SIG-M5 (cell line): Measurements from ENCODE around the gene NFYB.
"Not testable (repeated sequence)": the region's sequence is repeated elsewhere in the genome, so short reads cannot be mapped to it uniquely, and the experiment has no call there.

Experiments used
- DNase-seq: peaks from one replicate; lab custom pipeline; 2025; lab: John Stamatoyannopoulos, UW

NFYB gene

GRCh38 chr12:104137902-104138796 lies at the start of gene NFYB:
Gene NFYB (minus strand): TSS chr12:104138210. CDS start chr12:104135453, 2,757 bp downstream.
- peak; percentile 88 for DNase-seq

- no peak for DNase-seq
These were observed 49.6 kb upstream of the NFYB start for GRCh38 chr12:104187446-104188155.

- no peak for DNase-seq
These were observed 45.4 kb upstream of the NFYB start for GRCh38 chr12:104183443-104183842.

- DNase-seq, result no peak
These were observed 44.8 kb upstream of the NFYB start for GRCh38 chr12:104182621-104183378.

DNA sequence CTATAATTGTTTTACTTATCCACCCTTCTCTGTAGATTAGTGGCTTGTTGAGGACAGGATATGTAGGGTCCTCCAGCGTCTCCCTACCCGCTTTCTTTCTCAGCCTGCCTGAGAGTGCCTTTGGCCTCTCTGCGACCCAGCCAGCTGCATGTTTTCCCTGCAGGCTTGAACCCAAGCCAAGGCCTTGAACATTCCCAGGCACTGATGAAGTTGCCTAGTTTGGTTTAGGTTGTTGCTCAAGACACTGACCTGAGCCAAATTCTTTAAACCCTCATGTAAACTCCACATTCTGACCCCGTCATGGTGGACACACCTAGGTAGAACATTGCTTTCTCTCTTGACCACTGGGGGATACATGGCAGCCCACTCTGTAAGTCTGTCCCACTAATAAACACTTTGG lies 44.1 kb upstream of the NFYB start:
- DNase-seq, result no peak

GRCh38 chr12:104181313-104181712 lies 43.3 kb upstream of the NFYB start:
- DNase-seq, result no peak

DNA sequence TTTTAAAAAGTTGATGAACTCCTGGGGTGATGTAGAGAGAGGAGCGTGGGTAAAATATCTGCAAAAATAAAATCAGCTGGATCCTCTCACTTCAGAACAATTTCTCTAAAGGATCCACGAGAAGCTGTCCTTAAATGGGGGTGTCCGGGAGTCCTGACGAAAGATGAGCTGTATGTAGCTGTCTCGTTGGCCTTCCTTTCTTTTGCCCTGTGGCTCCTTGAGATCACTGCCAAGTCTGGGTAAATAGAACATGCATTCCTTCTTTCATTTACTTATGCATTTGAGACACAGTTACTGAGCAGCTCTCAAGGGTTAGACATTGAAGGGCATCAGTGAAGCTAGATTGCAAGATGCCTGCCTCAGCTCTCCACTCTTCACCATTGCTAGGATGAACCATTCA lies 42.4 kb upstream of the NFYB start:
- DNase-seq, result no peak

- DNase-seq, result peak; percentile 67
These were observed 39.9 kb upstream of the NFYB start for GRCh38 chr12:104177663-104178501.

GRCh38 chr12:104177336-104177662 lies 39.3 kb upstream of the NFYB start:
- no peak for DNase-seq

GRCh38 chr12:104175726-104176247 lies 37.8 kb upstream of the NFYB start:
- DNase-seq, result no peak

GRCh38 chr12:104173804-104174203 lies 35.8 kb upstream of the NFYB start:
- not testable (repeated sequence) for DNase-seq

DNA sequence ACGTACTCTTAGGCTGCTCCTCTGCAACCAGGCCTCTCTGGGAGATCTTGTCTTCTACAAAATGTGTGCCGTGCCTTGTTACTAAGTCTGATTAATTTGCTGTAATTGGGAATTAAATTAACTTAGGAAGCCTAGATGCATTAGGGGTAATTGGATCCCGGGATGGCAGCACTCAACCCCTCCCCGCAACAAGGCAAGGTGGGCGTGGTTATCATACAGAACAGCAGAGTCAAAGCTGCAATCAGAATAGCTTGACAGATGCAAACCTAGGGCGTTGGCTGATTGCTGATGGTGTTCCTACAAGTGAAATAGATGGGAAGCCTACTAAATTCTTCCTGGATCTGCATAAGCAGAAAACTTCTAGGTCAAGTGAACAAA lies 34.5 kb upstream of the NFYB start:
- no peak for DNase-seq

DNA sequence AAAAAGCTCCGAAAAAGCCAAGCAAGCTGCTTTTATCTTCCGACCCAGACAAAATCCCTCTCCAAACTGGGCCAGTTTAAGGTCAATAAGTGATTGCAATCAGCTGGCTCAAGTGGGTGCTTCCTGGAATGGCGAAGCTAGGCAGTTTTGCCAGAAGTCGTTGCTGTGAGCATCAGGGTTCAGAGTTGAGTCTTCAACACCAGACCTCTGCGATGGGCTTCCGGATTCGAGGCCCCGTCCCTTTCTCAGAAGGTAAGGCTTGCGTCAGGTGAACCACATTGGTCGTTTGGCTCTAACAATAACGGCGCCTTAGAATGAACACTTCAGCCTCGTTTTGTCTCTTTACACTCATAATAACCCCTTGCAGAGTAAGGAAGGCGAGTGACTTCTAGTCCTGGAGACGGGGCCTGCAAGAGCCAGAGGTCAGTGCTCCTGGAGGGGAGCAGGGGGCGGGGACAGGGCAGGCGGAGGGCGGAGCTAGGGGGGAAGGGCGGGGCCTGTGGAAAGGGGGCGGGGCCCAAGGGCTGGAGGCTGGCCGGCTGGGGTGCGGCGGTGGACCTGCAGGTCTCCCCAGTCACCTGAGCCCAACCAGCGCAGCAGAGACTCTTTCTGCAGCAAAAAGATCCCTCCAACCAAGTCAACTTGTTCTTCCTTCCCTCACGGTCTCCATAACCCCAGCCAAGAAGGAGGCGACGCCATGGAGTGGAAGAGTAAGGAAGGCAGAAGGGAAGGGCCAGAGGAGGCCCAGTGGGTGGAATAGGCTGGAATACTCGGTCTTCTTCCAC lies 34.0 kb upstream of the NFYB start:
- DNase-seq, result no peak

- DNase-seq, result no peak
These were observed 30.6 kb upstream of the NFYB start for GRCh38 chr12:104168596-104168995.

DNA sequence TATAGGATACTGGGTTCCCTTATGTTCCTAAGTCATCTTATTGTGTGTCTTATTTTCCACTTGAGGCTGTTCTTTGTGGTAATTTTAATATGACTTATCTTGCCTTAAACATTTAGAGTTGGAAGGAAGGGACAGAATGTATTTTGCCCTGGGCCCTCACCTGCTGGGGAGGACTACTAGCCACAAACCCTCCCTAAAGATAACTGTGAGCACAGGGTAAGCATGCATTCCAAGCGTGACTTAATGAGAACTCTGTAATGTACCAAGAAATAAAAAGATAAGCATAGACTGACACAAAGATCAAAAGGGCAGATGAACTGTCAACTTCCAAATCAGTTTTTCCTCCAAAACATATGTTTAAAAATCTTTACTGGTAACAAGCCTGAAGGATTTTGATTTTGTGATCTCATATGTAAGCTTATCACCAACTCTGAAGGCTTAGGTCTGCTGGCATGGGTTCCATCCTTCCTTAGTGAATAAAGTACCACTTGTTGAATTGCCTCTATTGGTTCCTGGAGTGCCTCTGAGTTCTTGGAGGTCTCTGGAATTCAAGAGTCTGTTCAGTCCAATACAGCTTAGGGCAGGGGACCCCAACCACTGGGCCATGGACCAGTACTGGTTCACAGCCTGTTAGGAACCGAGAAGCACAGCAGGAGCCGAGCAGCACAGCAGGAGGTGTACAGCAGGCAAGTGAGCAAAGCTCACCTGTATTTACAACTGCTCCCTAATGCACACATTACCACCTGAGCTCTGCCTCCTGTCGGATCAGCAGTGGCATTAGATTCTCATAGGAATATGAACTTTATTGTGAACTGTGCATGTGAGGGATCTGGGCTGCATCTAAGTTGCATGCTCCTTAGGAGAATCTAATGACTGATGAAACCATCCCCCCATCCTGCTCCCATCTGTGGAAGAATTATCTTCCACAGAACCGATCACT lies 29.8 kb upstream of the NFYB start:
- no peak for DNase-seq

DNA sequence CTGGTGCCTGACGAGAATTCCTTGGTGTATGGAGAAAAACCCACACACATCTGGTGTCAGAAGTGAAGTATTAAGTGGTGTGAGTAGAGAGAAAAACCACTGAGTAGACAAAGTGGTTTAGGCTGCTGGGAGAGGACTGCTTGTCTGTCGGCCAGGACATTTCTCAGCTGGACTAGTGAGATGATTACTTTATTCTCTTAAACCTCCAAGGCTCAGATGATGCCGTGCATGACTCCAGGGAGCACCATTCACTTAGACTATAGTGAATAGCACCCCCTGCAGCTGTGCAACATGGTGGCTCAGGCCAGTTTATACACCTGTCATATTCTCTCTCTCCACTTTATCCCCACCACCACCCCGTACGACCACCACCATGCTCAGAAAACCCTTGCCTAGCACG lies 28.5 kb upstream of the NFYB start:
- no peak for DNase-seq

- no peak for DNase-seq
These were observed 27.8 kb upstream of the NFYB start for GRCh38 chr12:104165801-104166200.

DNA sequence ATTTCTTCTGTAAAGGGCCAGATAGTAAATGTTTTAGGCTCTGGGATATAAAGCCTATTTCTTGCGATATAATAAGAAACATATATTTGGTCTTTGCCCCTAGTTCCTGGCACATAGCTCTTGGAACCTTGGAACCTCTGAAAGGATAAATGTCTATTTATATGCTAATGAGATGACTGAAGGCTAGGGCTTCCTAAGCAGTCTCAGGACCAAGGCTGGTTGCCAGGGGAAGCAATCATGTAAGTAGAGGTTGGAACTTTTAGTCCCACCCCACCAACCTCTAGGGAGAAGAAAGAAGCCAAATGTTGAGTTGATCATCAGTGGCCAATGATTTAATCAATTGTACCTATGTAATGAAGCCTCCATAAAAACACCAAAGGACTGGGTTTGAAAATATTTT lies 26.6 kb upstream of the NFYB start:
- no peak for DNase-seq

- DNase-seq, result no peak
These were observed 25.6 kb upstream of the NFYB start for GRCh38 chr12:104163631-104164030.

- not testable (repeated sequence) for DNase-seq
These were observed 25.0 kb upstream of the NFYB start for GRCh38 chr12:104163028-104163427.
